Ectodermal cell (in vitro differentiated cells): ENCODE measurements around the gene RASSF4.
A peak's percentile ranks its signal among the peaks of the same experiment; 100 is the strongest.

Experiments
- H3K27ac ChIP-seq: 2 replicates; pipeline ENCODE4 v1.7.0; 2013; ENCODE audit warnings: mild to moderate bottlenecking, low read depth, low read length; ENCODE audit not compliant: insufficient read depth, poor library complexity, severe bottlenecking
- H3K27me3 ChIP-seq: 2 replicates; pipeline ENCODE4 v1.7.0; 2013; ENCODE audit warnings: mild to moderate bottlenecking, low read length; ENCODE audit not compliant: insufficient read depth, control insufficient read depth, poor library complexity, severe bottlenecking
- H3K36me3 ChIP-seq: one replicate; pipeline ENCODE4 v1.7.0; 2013; ENCODE audit warnings: low read length; ENCODE audit not compliant: control insufficient read depth, insufficient read depth
- H3K4me1 ChIP-seq: one replicate; pipeline ENCODE4 v1.7.0; 2013; ENCODE audit warnings: low read length; ENCODE audit not compliant: control insufficient read depth, insufficient read depth
- H3K4me3 ChIP-seq: 2 replicates; pipeline ENCODE4 v1.7.0; 2013; ENCODE audit warnings: low read depth, low read length, control low read depth; ENCODE audit not compliant: insufficient read depth
- H3K9me3 ChIP-seq: 2 replicates; pipeline ENCODE4 v1.7.0; 2013; ENCODE audit warnings: mild to moderate bottlenecking, low read length, moderate library complexity; ENCODE audit not compliant: control insufficient read depth
- WGBS, 2 experiments: methylation state at CpG; one replicate each; pipeline ENCODE4 v1.1.7; 2013; ENCODE audit warnings: missing lambda C conversion rate in 2 of 2; 5-methylcytosine and 5-hydroxymethylcytosine counted together

RASSF4 gene

DNA sequence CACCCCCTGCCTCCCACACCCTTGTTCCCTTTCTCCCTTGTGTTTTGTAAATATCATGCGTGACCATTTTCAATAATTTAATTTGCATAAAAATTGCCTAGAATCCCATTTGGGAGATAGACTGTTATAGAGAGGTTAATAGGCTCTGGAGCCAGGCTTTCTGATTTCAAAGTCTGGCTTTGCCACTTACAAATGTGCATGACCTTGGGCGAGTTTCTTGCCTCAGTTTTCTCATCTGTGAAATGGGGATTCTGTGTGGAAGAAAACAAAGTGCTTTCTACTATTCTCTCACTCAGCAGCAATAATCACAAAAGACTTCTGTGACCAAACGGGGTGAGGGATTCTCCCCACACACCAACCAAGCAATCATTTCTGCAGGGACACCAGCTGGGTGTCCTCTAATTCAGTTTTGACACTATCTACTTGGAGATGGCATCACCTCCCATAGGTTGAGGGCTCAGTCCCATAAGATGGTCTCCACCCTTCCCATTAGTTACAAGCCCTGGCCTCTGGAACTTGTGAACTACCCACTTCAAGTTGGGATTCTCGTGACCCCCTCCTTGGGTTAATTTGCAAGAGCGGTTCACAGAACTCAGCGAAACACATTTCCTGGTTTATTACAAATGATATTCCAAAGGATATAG, 37.6 kb downstream of the RASSF4 start:
- 89 to 96% methylated on average over 5 to 6 of the region's 6 CpGs for WGBS, 2 experiments
- no peaks in the 10 kb centered on the region for H3K27me3 ChIP-seq
- no peaks in the 10 kb centered on the region for H3K36me3 ChIP-seq
- no peak overlapping the region for H3K27ac ChIP-seq
- H3K9me3 ChIP-seq: no peaks in the 10 kb centered on the region
- peaks cover 8% of the 10 kb centered on the region for H3K4me1 ChIP-seq
- H3K4me3 ChIP-seq: no peak overlapping the region

DNA sequence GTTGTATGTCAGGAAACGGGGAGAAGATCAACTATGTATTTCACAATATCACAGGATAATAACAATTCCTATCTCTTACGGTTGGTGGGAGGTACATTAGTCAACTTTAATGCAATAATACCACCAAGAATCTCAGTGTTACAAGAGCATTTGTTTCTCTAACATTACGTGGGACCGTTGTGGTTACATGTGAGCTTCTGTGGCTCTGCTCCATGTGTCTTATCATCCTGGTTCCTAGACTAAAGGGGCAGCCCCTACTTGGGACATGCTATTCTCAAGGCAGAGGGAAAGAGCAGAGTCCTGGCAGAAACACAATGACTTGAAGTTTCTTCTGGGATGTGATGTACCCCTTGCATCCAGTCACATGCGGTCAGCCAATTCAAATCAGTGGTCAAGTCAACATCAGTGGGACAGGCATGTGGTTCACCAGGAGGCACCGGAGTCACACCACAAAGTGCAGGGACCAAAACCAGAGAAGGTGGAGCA, 38.6 kb downstream of the RASSF4 start:
- peaks cover 8% of the 10 kb centered on the region for H3K4me1 ChIP-seq
- H3K4me3 ChIP-seq: no peak overlapping the region
- H3K36me3 ChIP-seq: peaks cover 4% of the 10 kb centered on the region
- H3K27ac ChIP-seq: no peak overlapping the region
- WGBS, 2 experiments: 93 to 95% methylated on average over 6 of the region's 6 CpGs
- H3K9me3 ChIP-seq: no peaks in the 10 kb centered on the region
- no peaks in the 10 kb centered on the region for H3K27me3 ChIP-seq

DNA sequence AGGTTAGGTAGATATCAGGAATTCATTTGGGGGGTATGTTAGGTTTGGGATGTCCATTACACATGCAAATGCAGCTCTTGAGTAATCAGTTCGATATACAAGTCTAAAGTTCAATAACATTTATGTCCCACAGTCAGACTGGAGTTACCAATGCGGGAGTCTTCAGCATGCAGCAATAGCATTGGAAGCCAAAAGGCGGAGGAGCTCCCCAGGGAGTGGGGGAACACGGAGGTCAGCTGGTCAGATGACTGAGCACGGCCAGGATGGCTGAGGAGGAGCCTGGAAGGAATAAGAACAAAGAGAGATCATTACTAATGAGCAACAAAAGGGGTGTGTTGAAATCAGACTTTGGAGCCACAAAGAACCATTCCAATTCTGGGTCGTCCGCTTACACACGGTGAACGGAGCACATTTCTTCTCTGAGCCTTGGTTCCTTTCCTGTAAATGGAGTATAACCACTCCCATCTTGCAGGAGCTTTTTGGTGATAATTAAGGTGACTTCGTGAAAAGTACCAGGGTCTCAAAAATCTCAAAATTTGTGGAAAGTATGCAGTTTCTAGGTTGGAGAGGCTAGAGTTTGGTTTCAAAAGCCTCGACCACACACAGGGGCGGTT, 40.6 kb downstream of the RASSF4 start:
- H3K9me3 ChIP-seq: no peaks in the 10 kb centered on the region
- peaks cover 4% of the 10 kb centered on the region for H3K4me1 ChIP-seq
- WGBS, 2 experiments: 66 to 67% methylated on average over 12 of the region's 12 CpGs
- H3K4me3 ChIP-seq: peak overlapping the region; percentile 64
- H3K36me3 ChIP-seq: peaks cover 18% of the 10 kb centered on the region
- H3K27ac ChIP-seq: peak overlapping the region; percentile 78
- H3K27me3 ChIP-seq: no peaks in the 10 kb centered on the region

DNA sequence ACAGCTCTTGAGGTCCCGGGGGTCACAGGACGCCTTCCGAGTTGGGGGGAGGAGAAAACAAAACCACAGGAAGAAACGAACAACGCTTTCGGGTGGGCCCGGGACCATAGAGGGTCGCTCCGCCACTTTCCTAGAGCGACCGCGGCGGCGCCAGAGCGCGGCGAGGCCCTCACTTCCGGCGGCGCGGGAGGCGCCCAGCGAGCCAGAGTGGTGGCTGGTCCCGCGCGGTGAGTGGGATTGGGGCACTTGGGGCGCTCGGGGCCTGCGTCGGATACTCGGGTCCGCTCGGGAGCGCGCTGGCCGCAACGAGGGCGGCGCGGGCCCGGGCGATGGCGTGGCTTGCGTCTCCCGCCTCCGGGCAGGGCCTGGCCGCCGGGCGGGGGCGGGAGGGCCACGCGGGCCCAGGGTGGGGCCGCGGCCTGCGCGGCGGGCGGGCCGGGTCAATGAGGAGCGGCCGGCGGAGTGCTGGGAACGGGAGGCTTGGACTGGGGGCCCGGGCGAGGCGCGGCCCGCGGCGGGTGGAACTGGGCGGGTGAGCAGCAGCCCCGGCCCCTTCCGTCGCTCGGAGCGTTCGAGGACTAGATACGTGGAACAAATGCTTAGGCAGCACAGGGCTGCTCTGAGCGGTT, 41.3 kb downstream of the RASSF4 start, which contains the start of gene ZNF22:
Gene ZNF22 (plus strand): TSS at position 172 of the 629 bp plus-strand sequence. CDS start 2,446 bp downstream, outside the sequence.
- 2% methylated on average over 79 of the region's 79 CpGs for WGBS, 2 experiments
- H3K4me1 ChIP-seq: peaks cover 4% of the 10 kb centered on the region
- H3K27me3 ChIP-seq: no peaks in the 10 kb centered on the region
- H3K27ac ChIP-seq: peak within 1 kb of the TSS; percentile 78
- H3K9me3 ChIP-seq: no peaks in the 10 kb centered on the region
- peak within 1 kb of the TSS; percentile 64 for H3K4me3 ChIP-seq
- H3K36me3 ChIP-seq: peaks cover 18% of the 10 kb centered on the region

DNA sequence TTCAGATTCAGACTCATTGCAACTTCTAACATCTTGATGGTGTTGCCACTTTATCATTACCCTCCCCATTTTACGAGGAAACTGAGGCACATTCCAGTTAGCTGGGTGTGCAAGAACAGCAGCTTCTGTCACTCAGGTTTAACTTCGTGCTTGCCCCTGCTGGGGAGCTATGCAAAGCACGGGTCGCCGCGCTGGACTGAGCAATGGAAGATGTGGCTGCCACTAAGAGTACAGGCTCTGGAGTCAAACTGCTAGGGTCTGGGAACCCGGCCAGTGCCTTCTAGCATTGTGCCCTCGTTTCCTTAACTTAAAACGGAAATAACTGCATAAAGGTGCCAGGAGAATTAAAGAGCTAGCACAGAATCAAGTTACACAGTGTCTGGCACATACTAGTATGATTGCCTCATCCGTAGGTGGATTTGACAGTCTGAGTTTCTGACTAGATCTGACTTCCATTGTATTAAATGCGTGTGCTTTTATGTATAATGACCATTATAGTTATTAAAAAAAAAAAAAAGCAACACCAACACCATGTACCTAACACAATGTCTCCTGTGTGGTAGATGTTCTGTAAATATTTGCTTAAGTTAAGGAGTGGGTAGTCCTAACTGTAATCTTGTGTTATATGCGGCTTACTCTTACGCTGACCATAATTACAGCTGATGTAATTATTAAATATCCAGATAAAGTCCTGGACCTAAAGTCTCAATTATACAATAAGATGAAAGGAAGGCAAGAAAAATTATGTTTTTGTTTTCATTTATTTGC, 42.0 kb downstream of the RASSF4 start:
- WGBS, 2 experiments: 26 to 33% methylated on average over 10 to 11 of the region's 13 CpGs
- H3K27ac ChIP-seq: no peak overlapping the region

DNA sequence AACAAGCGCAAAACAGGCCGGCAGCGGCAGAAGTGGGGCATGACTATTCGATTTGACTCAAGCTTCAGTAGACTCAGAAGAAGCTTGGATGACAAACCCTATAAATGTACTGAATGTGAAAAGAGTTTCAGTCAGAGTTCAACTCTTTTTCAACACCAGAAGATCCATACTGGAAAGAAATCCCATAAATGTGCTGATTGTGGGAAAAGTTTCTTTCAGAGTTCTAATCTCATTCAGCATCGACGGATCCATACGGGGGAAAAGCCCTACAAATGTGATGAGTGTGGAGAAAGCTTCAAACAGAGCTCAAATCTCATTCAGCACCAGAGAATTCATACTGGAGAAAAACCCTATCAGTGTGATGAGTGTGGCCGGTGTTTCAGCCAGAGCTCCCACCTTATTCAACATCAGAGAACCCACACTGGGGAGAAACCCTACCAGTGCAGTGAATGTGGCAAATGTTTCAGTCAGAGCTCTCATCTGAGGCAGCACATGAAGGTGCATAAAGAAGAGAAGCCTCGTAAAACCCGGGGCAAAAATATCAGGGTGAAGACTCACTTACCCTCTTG, 43.9 kb downstream of the RASSF4 start:
- no peak overlapping the region for H3K27ac ChIP-seq
- peaks cover 18% of the 10 kb centered on the region for H3K36me3 ChIP-seq
- H3K27me3 ChIP-seq: no peaks in the 10 kb centered on the region
- H3K4me1 ChIP-seq: peaks cover 4% of the 10 kb centered on the region
- H3K9me3 ChIP-seq: no peaks in the 10 kb centered on the region
- WGBS, 2 experiments: 96 to 98% methylated on average over 10 of the region's 10 CpGs
- no peak overlapping the region for H3K4me3 ChIP-seq

More for the DNA sequence above, 42.0 kb downstream of the RASSF4 start:
- no peaks in the 10 kb centered on the region for H3K9me3 ChIP-seq
- H3K4me1 ChIP-seq: peaks cover 4% of the 10 kb centered on the region
- H3K27me3 ChIP-seq: no peaks in the 10 kb centered on the region
- peaks cover 18% of the 10 kb centered on the region for H3K36me3 ChIP-seq
- H3K4me3 ChIP-seq: peak overlapping the region; percentile 64

DNA sequence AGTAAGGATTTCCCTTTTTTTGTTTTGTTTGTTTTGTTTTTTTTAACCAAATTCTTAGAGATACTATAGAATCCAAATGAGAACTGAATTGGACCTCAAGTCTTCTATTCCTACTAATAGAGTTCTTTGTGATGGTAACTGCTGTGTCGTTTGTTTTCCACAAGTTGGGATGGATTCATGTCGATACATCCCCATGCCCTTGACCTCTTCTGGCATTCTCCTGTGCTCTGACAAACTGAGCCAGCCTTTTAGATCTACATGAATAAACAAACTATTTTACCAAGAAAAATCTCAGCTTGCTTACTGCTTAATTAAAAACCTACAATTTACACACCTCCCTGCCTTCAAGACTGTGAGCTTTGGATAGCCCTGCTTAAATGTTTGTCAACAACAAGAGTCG, 45.1 kb downstream of the RASSF4 start:
- Histone ChIP-seq H3K9me3 (no peaks in the 10 kb centered on the region), H3K4me1 (peaks cover 4% of the 10 kb centered on the region), H3K36me3 (peaks cover 18% of the 10 kb centered on the region), H3K4me3 (no peak overlapping the region), H3K27ac (no peak overlapping the region), H3K27me3 (no peaks in the 10 kb centered on the region)
- WGBS, 2 experiments: 93 to 96% methylated on average over 3 of the region's 3 CpGs

DNA sequence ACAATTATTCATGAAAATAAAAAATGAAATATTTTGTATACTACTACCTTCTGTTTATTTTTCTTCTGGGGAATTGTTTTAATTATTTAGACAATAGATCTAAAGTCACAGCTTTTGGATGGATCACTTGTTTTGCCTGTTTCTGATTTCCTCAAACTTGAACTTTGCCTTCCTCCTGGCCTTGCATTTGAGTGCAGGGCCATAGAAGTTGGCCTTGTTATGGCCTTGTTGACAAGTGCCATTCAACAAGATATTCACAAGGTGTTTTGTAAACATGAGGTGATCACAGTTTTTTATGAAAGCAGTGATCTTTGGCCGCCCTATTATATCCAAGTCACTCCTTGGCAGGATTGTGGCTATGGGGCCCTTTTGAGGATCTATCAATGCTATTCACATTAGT, 45.7 kb downstream of the RASSF4 start:
- 85 to 100% methylated on average over 1 of the region's 1 CpG for WGBS, 2 experiments
- H3K36me3 ChIP-seq: peaks cover 18% of the 10 kb centered on the region
- no peak overlapping the region for H3K27ac ChIP-seq
- no peaks in the 10 kb centered on the region for H3K27me3 ChIP-seq
- no peak overlapping the region for H3K4me3 ChIP-seq
- H3K4me1 ChIP-seq: peaks cover 2% of the 10 kb centered on the region
- H3K9me3 ChIP-seq: no peaks in the 10 kb centered on the region

DNA sequence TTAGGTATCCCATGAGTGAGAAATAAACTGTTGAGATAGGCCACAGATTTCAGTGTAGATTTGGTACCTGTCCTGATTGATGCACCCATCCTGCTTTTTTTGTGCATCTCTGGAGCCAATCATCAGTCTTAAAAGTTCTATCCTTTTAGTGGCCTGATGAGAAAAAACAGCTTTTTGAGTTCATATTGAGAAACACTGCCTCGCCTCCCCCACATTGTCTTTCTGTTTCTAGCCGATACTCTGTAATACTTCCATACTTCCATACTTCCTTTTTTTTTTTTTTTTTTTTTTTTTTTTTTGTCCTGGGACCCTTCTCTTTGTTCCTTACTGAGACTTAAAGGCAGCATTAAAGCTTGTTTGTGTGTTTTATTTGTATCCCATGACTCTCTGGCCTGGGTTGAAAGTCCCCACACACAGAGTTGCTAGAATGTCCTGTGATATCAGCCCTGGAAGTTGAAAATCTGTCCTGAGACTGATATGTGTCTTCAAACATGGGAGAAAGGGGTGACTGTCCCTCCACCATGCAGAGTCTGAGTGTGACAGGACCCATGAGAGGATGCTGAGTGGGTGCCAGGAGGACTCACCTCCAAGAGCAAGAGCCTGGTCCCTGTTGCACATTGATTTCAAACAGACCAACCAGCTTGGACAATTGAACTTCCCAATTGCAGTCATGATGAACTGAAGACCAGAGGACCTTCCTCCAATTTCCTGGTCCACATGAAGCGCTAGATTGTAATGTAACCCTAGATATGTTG, 46.9 kb downstream of the RASSF4 start:
- Histone ChIP-seq H3K27ac (no peak overlapping the region), H3K36me3 (peaks cover 18% of the 10 kb centered on the region), H3K9me3 (no peaks in the 10 kb centered on the region), H3K27me3 (no peaks in the 10 kb centered on the region), H3K4me3 (no peak overlapping the region), H3K4me1 (no peaks in the 10 kb centered on the region)
- WGBS, 2 experiments: 86 to 98% methylated on average over 3 of the region's 3 CpGs
